ES-I3 (cell line): ENCODE measurements around the gene ONECUT1.

ENCODE experiments used
- H3K36me3 ChIP-seq: 2 replicates; pipeline ENCODE4 v1.6.1; 2013; ENCODE audit warnings: mild to moderate bottlenecking, low read length, control low read depth, moderate library complexity; ENCODE audit not compliant: insufficient read depth
- H3K4me1 ChIP-seq: 2 replicates; pipeline ENCODE4 v1.6.1; 2013; ENCODE audit warnings: mild to moderate bottlenecking, control low read depth, low read length; ENCODE audit not compliant: insufficient read depth
- H3K9ac ChIP-seq: 2 replicates; pipeline ENCODE4 v1.6.1; 2013; ENCODE audit warnings: low read depth, mild to moderate bottlenecking, low read length, moderate library complexity
- H3K9me3 ChIP-seq: 2 replicates; pipeline ENCODE4 v1.6.1; 2013; ENCODE audit warnings: mild to moderate bottlenecking, low read length, moderate library complexity; ENCODE audit not compliant: control insufficient read depth, insufficient read depth

The ONECUT1 gene

GRCh38 chr15:52737720-52738119 is 52.4 kb downstream of the ONECUT1 start:
- Histone ChIP-seq H3K9me3 (peaks cover 3% of the 10 kb centered on the region; the same call in 1 of the 2 replicates), H3K9ac (no peak overlapping the region), H3K36me3 (no peaks in the 10 kb centered on the region), H3K4me1 (peaks cover 8% of the 10 kb centered on the region)

- Histone ChIP-seq H3K4me1 (peaks cover 8% of the 10 kb centered on the region), H3K9ac (no peak overlapping the region), H3K36me3 (no peaks in the 10 kb centered on the region), H3K9me3 (peaks cover 3% of the 10 kb centered on the region; the same call in 1 of the 2 replicates)
Observed at GRCh38 chr15:52735231-52736089, 54.7 kb downstream of the ONECUT1 start.

DNA sequence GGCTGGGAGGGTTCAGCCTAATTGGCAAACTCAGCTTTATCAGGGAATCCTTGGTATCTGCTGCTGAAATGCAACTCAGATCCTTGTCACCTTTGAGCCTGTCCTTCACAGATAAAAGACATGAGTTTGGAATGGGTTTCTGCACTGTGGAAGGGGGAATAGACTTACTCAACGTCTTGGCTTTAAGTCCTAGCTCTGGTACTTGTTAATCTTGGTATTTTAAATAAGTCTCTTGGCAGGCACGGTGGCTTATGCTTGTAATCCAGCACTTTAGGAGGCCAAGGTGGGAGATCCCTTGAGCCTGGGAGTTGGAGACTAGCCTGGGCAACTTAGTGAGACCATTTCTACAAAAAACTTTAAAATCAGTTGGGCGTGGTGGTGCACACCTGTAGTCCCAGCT is 55.8 kb downstream of the ONECUT1 start:
- H3K36me3 ChIP-seq, result no peaks in the 10 kb centered on the region
- peaks cover 14% of the 10 kb centered on the region for H3K4me1 ChIP-seq
- H3K9ac ChIP-seq, result no peak overlapping the region
- peaks cover 1% of the 10 kb centered on the region; the same call in 1 of the 2 replicates for H3K9me3 ChIP-seq

DNA sequence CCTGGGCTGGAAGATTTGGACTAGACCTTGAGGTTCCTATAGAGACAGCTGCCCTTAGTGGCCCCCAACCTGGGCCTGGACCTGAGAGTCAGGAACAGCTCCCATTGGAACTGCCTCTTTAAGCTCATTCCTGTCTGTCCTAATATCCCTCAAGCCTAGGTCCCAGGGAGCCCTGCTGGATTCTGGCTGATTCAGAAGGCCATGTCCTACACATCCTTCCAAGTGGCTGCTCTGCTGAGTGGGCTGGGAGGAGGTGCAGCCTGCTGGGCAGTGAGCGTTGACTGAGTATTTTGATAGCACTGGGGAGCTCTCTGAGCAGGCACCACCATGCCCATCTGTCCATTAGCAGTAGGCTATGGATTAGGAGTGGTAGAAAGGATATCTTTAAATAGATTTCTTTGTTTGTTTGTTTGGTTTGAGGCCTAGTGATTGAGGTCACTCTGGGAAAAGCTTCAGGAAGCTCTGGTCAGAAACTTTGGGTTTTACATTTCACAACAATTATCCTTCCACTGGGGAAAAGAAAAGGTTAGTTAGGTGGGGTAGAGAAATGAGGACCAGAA is 56.4 kb downstream of the ONECUT1 start:
- Histone ChIP-seq H3K9ac (no peak overlapping the region), H3K36me3 (no peaks in the 10 kb centered on the region), H3K9me3 (no peaks in the 10 kb centered on the region), H3K4me1 (peaks cover 14% of the 10 kb centered on the region)

- peaks cover 14% of the 10 kb centered on the region for H3K4me1 ChIP-seq
- no peaks in the 10 kb centered on the region for H3K9me3 ChIP-seq
- H3K36me3 ChIP-seq, result no peaks in the 10 kb centered on the region
- H3K9ac ChIP-seq, result no peak overlapping the region
Observed at GRCh38 chr15:52733088-52733487, 57.0 kb downstream of the ONECUT1 start.

DNA sequence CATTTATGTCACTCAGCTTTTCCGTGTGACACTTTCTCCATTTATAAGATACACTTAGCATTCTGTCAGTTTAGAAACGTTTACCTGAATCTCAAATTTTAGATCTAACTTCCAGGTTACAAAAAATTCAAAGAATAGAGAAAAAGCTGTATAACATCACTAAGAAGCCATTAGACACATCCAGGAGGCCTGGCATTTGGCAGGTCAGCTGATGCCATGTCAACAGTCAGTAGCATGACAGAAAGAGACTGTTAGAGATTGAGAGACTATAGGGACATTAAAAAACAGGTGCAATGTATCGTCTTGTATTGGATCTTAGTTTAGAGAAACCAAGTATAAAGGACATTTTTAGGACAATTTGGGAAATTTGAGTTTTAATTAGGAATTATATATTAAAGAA is 57.6 kb downstream of the ONECUT1 start:
- Histone ChIP-seq H3K4me1 (peaks cover 14% of the 10 kb centered on the region), H3K9ac (no peak overlapping the region)

GRCh38 chr15:52731732-52732470 is 58.2 kb downstream of the ONECUT1 start:
- Histone ChIP-seq H3K36me3 (no peaks in the 10 kb centered on the region), H3K9me3 (no peaks in the 10 kb centered on the region), H3K9ac (no peak overlapping the region), H3K4me1 (peaks cover 14% of the 10 kb centered on the region)

More for the DNA sequence above, 57.6 kb downstream of the ONECUT1 start:
- no peaks in the 10 kb centered on the region for H3K9me3 ChIP-seq
- H3K36me3 ChIP-seq, result no peaks in the 10 kb centered on the region

- Histone ChIP-seq H3K36me3 (no peaks in the 10 kb centered on the region), H3K4me1 (peaks cover 14% of the 10 kb centered on the region), H3K9me3 (0 out of 2 replicates have a peak, but pooled peaks cover 4% of the 10 kb centered on the region), H3K9ac (no peak overlapping the region)
Observed at GRCh38 chr15:52731004-52731403, 59.1 kb downstream of the ONECUT1 start.

DNA sequence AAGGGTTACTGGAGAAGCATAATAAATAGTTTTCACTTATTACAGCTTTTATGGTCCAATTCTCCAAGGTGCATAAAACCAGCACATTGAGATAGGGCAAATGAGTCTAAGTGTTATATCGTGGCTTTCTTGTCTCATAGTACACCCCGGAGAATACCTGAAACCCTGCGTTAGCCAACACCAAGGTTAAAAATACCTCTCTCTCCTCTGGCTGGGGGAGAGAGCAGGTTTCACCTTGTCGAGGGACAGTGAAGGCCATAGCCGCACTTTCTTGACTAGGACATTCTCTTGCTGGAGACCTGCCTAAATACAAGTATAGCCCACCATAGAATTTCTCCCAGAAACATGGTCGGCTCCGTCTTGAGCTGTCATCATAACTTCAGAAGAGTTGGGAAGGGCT is 59.5 kb downstream of the ONECUT1 start:
- peaks cover 14% of the 10 kb centered on the region for H3K4me1 ChIP-seq
- H3K9me3 ChIP-seq, result 0 out of 2 replicates have a peak, but pooled peaks cover 4% of the 10 kb centered on the region
- H3K9ac ChIP-seq, result no peak overlapping the region
- no peaks in the 10 kb centered on the region for H3K36me3 ChIP-seq

DNA sequence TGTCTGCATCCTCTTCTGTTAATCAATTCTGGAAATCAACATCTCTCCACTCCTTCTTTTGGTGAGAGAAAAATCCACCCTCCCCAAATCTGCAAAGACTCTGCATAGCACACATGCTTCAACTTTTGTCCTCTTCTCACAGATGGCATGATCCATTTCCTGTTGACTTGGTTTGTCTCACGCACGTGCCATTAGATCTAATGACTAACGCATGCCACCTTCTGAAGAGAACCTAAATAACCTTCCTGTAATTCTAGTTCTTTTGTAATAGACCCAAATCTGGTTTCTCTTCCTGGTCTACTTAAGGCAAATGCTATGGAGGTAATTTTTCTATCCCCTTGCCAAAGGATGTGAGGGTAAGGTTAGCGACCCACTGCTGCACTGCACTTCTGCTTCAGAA is 60.0 kb downstream of the ONECUT1 start:
- peaks cover 14% of the 10 kb centered on the region for H3K4me1 ChIP-seq
- H3K36me3 ChIP-seq, result no peaks in the 10 kb centered on the region
- H3K9ac ChIP-seq, result no peak overlapping the region
- 0 out of 2 replicates have a peak, but pooled peaks cover 4% of the 10 kb centered on the region for H3K9me3 ChIP-seq

DNA sequence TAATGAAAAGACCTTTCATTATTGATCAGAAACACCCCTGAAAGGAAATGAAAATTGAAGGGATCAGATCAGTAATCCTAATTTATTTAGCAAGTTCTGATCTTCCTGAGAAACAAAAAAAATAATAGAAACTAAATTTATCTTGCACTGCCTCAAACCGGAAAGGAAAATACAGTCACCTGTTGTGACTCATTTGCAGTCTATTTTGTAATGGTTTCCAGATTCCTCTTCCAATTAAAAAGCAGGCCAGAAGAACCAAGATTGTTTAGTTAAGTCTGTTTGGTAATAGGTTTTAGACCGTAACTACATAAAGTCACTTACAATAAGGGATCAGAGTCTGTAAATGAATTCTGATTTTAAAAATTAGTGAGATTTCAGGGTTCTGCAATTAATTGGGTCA is 61.2 kb downstream of the ONECUT1 start:
- H3K36me3 ChIP-seq, result no peaks in the 10 kb centered on the region
- no peak overlapping the region for H3K9ac ChIP-seq
- H3K9me3 ChIP-seq, result 0 out of 2 replicates have a peak, but pooled peaks cover 4% of the 10 kb centered on the region
- H3K4me1 ChIP-seq, result peaks cover 14% of the 10 kb centered on the region

DNA sequence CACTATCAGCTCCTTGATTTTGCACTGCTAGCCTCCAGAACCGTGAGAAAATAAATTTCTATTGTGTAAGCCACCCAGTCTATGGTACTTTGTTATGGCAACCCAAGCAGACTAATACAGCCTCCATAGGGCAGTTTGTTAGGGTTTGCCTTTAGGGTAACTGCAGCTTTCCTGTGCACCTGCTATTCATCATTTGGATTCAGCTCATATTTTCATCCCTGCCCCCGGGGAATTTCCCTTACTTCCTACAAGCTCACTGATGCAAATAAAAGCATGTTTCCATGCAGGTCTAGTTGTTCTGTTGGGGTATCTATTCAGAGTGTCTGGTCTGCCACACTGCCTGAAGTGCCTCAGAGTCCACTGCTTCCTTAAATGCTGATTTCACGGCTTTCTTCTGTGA is 62.3 kb downstream of the ONECUT1 start:
- Histone ChIP-seq H3K9me3 (0 out of 2 replicates have a peak, but pooled peaks cover 4% of the 10 kb centered on the region), H3K4me1 (peaks cover 5% of the 10 kb centered on the region; the same call in 1 of the 2 replicates), H3K9ac (no peak overlapping the region), H3K36me3 (no peaks in the 10 kb centered on the region)

DNA sequence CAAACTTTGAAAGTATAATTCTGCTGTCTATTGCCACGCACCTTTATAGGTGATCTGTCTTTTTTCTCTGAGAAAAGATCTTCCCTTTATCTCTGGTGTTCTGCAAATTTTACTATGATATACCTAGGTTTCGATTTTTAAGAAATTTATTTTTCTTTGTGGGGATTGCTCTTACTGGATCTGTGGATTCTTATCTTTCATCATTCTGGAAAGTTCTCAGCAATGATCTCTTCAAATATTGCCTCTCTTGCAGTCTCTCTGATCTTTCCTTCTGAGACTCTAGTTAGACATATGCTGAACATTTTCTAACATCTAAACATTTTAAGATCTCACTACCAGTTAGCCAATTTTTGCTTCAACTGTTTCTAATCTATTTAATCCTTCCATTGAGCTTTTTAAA is 63.9 kb downstream of the ONECUT1 start:
- Histone ChIP-seq H3K4me1 (peaks cover 5% of the 10 kb centered on the region; the same call in 1 of the 2 replicates), H3K36me3 (no peaks in the 10 kb centered on the region), H3K9ac (no peak overlapping the region), H3K9me3 (0 out of 2 replicates have a peak, but pooled peaks cover 4% of the 10 kb centered on the region)

- Histone ChIP-seq H3K4me1 (no peaks in the 10 kb centered on the region), H3K9ac (no peak overlapping the region), H3K9me3 (no peaks in the 10 kb centered on the region), H3K36me3 (no peaks in the 10 kb centered on the region)
Observed at GRCh38 chr15:52718551-52718950, 71.6 kb downstream of the ONECUT1 start.
